ENCODE data around the gene PCYT2.
"Not testable (repeated sequence)": the region's sequence is repeated elsewhere in the genome, so short reads cannot be mapped to it uniquely, and the experiment has no call there.

Gene PCYT2

DNA sequence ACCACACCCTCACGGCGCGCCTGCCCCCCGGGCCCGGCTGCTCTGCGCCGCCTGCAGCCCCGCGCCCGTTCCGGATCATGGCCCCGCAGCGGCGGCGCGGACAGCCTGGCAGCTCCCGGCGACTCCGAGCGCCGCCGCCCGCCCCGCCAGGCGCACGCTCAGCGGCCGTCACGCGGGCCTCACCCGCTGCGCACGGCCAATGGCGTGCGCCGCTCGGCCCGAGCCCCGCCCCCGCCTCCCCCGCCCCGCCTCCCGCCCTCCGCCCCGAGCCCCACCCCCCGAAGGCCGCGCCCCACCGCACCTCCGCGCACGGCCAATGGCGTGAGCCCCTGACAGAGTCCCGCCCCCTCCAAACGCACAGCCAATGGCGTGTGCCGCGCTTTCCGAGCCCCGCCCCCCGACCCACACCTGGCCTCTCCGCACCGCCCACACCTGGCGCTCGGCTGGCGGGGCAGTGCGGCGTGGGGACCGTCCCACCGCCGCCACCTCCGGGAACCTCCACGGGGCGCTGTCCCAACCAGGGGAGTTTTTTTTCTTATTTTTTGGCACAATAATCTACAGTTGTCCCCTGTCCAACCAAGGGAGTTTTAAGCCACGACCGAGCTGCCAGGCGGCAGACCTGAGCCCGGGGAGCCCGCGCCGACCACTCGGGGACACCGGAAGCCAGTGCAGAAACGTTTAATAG is at the start of gene PCYT2:
Gene PCYT2 (minus strand): TSS at position 123 of the 685 bp plus-strand sequence. CDS start 44 bp downstream, at position 79.
- DNase-seq (ENCODE audit: low spot score), result peak; percentile 91

DNA sequence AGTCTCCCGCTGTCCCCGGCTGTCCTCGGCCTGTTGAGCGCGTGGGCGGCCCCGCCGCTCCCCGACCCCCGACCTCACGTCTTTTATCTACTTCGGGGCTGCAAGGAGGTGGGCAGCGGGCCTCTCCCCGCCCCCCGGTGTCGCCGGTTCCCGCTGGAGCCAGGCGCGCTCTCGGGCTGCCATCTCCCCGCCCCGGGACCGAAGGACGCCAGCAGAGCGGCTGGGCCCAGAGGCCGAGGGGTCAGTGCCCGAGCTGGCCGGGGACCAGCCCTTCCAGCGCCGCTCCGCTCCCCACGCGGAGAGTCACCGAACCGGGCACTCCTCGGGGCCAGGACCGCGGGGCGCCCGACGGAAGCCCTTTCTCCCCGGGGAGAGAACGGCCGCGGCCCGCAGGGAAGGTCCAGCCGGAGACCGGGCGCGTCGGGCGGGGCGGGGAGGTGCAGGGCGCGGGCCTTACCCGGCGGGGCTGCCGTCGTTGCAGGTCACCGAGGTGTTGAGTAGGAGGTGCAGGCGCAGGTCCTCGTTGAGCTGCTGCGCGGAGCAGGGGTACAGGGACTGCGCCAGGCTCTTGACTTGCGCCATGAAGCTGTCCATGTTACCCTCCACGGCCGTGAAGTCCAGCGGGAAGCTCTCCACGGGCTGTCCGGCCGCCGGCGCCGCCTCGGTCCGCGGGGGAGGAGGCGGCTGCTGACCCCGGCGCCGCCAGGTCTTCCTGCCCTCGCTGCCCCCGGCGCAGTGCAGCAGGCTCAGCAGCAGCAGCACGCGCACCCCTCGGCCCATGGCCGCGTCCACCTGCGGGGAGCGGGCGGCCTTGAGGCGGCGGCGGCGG is 49.1 kb upstream of the PCYT2 start:
- no peak for DNase-seq (ENCODE audit: low spot score)

- peak; percentile 27 for DNase-seq (ENCODE audit: low spot score)
These were observed 48.3 kb upstream of the PCYT2 start for GRCh38 chr17:81959362-81960129.

DNA sequence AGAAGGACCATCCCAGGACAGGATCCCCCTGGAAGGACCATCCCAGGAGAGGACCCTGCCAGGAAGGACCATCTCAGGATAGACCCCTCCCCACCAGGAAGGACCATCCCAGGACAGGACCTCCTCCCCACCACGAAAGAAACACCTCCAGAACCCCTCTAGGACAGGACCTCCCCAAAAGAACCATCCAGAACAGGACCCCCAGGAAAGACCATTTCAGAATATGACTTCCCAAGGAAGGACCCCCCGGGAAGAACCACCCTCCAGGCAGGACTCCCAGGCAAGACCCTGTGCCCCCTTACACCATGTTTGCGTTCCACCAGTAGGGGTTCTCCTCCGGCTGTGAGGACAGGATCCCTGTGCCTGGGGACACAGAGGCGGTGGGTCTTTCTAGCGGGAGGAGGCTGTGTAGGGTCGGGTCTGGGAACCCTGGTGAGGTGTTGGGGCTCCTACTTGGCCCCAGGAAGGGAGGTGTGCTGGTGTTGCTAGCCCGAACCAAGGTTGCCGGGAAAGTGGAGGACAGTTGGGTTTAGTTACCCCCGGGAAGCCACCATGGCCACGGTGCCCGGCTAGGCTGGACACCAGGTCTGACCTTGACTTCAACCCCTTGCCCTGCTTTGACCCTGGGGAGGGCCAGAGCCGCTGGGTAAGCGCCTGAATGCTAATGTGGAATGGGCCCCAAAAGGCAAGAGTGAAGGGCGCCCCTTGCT is 47.6 kb upstream of the PCYT2 start:
- no peak for DNase-seq (ENCODE audit: low spot score)

DNA sequence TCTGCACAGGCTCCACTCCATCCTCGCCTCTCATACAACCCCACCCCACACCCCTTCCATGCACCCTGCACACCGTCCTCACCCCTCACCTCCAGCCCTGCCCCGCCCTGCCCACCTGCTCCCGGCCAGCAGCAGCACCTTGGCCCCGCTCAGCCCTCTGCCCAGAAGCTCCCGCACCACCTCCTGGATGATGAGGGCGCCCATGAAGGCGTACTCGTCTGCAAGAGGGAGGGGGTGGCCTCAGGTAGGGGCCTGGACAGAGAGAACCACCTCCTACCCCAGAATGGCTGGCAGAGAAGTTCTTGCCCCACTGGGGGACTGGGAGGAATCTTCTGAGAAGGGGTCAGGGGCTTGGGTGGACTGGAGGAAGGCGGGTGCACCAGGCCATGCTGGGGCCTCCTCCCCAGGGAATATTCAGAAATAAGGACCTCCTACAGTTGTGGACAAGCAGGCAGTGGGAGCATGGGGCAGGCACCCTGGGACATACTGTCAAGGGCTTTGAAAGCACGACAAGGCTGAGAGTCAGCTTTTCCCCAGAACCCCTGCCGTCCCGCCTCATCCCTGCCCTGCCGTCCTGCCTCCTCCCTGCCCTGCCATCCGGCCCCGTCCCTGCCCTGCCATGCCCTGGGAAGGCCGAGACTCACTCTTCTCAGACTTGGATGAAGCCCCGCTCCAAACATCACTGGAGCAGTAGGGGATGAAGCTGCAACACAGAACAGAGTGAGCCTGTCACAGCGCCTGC is 46.7 kb upstream of the PCYT2 start:
- no peak for DNase-seq (ENCODE audit: low spot score)

DNA sequence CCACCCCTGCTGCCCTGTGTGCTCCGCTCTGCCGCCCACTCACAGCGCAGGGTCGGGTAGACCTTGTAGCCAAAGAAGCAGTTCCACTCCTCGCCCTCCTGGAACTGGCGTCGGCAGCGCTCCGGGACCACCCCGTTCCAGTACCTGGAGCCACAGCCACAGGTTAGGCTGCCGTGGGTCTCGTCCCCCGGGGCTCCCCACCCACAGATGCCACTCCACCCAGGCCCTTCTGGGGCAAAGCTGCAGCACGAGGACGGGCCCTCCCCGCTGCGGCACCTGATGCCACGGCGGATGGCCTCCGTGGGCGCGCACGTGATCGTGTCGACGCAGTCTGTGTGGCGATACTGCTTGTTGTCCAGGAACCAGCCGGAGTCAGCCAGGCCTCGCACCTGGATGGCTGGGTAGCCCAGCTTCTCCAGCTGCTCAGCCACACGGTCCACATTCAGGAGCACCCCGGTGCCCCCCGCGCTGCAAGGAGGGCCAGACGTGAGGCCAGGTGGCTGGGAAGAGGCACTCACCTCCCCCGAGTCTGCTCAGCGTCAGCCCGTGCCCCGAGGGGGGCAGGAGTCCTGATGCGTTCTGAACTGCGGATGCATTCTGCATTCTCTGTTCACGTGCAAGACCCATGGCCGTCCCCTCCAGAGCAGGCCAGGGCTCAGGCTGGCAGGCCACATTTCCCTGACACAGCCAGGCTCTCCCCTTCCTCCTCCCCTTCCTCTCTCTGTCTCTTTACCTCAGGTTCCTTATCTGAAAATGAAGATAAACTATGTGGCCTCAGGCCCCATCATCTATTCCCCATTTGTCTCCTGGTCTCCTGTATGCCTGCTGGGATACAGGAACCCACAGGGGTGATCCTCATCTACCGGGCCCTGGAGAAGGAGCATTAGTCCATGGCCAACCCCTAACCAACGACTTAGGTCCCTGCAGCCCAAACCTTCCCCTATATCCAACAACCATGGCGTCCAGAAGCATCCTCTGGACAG is 45.7 kb upstream of the PCYT2 start:
- DNase-seq (ENCODE audit: low spot score), result no peak

GRCh38 chr17:81955756-81956544 is 44.8 kb upstream of the PCYT2 start:
- DNase-seq (ENCODE audit: low spot score), result no peak

DNA sequence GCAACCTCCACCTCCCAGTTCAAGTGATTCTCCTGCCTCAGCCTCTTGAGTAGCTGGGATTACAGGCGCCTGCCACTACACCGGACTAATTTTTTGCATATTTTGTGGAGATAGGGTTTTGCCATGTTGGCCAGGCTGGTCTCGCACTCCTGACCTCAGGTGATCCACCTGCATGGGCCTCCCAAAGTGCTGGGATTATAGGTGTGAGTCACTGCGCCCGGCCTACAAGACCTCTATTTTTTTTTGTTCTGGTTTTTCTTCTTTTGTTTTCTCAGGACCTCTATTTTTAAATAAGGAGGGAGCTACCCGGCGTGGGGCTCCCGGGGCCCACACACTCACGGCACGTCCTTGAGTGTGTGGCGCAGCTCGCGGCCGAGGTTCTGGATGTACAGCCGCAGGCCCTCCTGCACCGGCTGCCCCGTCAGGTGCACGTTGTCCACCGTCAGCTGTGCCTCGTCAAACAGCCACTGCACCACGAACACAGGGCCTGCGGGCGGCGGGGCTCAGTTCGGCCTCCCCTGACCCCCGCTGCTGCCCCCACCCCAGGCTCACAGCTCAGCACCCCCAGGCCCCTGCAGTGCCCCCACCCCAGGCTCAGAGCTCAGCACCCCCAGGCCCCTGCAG is 44.0 kb upstream of the PCYT2 start:
- no peak for DNase-seq (ENCODE audit: low spot score)

GRCh38 chr17:81954131-81955057 is 43.2 kb upstream of the PCYT2 start:
- no peak for DNase-seq (ENCODE audit: low spot score)

DNA sequence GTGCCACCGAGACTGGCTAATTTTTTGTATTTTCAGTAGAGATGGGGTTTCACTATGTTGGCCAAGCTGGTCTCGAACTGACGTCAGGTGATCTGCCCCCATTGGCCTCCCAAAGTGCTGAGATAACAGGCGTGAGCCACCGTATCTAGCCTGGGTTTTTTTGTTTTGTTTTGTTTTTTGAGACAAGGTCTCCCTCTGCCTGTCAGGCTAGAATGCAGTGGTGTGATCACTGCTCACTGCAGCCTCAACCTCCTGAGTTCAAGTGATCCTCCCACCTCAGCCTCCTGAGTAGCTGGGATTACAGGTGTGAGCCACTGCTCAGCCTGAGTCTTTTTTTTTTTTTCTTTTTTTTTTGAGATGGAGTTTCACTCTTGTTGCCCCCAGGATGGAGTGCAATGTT is 42.2 kb upstream of the PCYT2 start:
- DNase-seq (ENCODE audit: low spot score), result not testable (repeated sequence)

GRCh38 chr17:81952792-81953228 is 41.6 kb upstream of the PCYT2 start:
- no peak for DNase-seq (ENCODE audit: low spot score)

DNA sequence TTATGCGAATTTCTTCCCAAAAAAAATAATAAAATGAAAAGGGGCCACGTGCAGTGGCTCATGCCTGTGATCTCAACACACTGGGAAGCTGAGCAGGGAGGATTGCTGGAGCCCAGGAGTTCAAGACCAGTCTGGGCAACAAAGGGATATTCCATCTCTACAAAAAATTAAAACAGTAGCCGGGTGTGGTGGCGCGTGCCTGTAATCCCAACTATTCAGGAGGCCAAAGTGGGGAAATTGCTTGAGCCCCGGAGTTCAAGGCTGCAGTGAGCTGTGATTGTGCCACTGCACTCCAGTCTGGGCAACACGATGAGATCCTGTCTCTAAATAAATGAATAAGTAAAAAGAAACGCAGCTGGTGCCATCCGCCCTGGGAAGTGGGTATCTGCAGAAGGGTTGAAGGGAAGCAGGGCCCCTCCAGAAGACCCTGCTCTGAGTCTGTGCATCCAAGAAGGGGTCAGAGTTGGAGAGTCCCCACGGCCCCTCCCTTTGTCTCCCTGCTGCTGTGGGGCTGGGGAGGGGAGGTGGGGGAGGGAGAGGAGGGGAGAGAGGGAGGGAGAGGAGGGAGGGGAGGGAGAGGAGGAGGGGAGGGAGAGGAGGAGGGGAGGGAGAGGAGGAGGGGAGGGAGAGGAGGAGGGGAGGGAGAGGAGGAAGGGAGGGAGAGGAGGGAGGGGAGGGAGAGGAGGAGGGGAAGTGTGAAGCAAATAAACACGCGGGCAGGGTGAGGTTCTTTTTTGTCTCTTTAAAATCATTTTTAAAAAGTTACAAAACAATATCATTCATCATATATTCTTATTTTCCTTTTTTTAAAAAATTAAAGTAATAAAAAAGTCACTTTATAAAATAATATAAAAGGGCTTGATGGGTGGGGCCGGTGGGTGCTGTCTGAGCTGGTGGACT is 40.8 kb upstream of the PCYT2 start:
- no peak for DNase-seq (ENCODE audit: low spot score)

- no peak for DNase-seq (ENCODE audit: low spot score)
These were observed 39.3 kb upstream of the PCYT2 start for GRCh38 chr17:81950501-81950900.

GRCh38 chr17:81948635-81949378 is 37.6 kb upstream of the PCYT2 start:
- DNase-seq (ENCODE audit: low spot score), result no peak

DNA sequence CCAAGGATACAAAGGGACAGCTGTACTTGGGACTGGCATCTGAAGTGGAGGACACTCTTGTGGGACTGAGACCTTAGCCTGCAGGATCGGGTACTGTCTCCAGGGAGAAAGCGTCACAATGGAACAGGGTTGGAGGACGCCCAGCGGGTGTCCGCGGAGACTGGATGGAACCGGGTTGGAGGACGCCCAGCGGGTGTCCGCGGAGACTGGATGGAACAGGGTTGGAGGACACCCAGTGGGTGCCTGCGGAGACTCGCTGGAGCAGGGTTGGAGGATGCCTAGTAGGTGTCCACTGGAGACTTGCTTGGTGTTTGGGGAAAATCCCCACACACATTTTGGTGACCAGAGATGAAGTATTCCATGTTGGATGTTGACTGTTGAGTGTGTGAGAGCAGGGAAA is 36.0 kb upstream of the PCYT2 start, which contains the start of gene MYADML2:
Gene MYADML2 (minus strand): TSS at position 45 of the 400 bp plus-strand sequence. CDS start 5,492 bp downstream, outside the sequence.
- DNase-seq (ENCODE audit: low spot score), result no peak

GRCh38 chr17:81944858-81945257 is 33.7 kb upstream of the PCYT2 start:
- DNase-seq (ENCODE audit: low spot score), result no peak

All from cerebellar cortex (tissue), 1 donor.